Measurements from ENCODE around the gene RPL4. TPM values are rescaled to one million over a fixed set of nuclear protein-coding genes. Genes with fewer than 3 reads are reported as not detected.
A peak's percentile ranks its signal among the peaks of the same experiment; 100 is the strongest.

The RPL4 gene
- total and polyA plus RNA-seq, 9 of the 15 experiments (the other 6 are each of a cell fraction or from before 2014, with no cell fraction given), result 2,055 to 7,760 (median 5,069) TPM

DNA sequence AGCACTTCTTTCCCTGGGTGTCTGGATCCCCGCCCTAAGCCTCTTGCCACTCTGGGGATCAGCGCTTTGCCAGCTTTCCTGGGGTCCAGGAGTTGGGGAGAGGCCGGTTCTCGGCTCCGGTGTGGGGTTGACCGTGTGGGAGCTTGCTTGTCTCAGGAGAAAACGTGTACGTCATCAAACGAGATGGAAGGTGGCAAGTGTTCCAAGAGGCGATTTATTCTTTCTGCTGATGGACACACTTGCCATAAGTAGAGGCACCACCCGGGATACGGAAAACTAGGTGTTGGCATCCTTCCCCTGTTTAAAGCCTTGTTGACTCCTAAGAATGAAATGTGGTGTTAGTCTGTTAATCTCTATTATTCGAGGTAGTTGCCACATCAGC lies 766 bp upstream of the RPL4 start (continued):
- TF ChIP-seq JUN (IDR thresholded peaks at IDR 0.05; ENCODE audit: borderline replicate concordance, low read depth, low read length) (no peak), JUN (CRISPR knock-in tag; IDR thresholded peaks at IDR 0.05; ENCODE audit: borderline replicate concordance) (0 out of 2 replicates have a peak, but pooled peaks have one; percentile 49), ELK3 (CRISPR knock-in tag; IDR thresholded peaks at IDR 0.05) (no peak), SAP30 (IDR thresholded peaks at IDR 0.05; ENCODE audit: borderline replicate concordance, insufficient read depth, low read depth, low read length, poor library complexity, severe bottlenecking) (peak; percentile 43), FOXA3 (CRISPR knock-in tag; conservative IDR thresholded peaks at IDR 0.05 in 1 of 2, IDR thresholded peaks at IDR 0.05 in 1 of 2) (peak in 1 of 2 experiments; percentile 5; a peak in 1 of 4 replicates), SREBF2 (CRISPR knock-in tag; IDR thresholded peaks at IDR 0.05) (0 out of 2 replicates have a peak, but pooled peaks have one; percentile 55), SIN3A (IDR thresholded peaks at IDR 0.05; ENCODE audit: borderline replicate concordance in 2 of 2, control insufficient read depth in 1 of 2, low read depth in 2 of 2, low read length in 2 of 2) (peak; percentile 1 to 25; a peak in 2 of 4 replicates), SUPT5H (IDR thresholded peaks at IDR 0.05) (no peak; the same call in none of the 2 replicates), ZNF165 (CRISPR knock-in tag; IDR thresholded peaks at IDR 0.05; ENCODE audit: borderline replicate concordance) (no peak), ARID4B (CRISPR knock-in tag; IDR thresholded peaks at IDR 0.05) (0 out of 2 replicates have a peak, but pooled peaks have one; percentile 28), TEAD1 (CRISPR knock-in tag; IDR thresholded peaks at IDR 0.05) (peak in 1 of 2 experiments; percentile 67; a peak in 2 of 4 replicates), ZNF57 (CRISPR knock-in tag; IDR thresholded peaks at IDR 0.05) (no peak), ZNF239 (CRISPR knock-in tag; IDR thresholded peaks at IDR 0.05) (no peak), FOXP1 (CRISPR knock-in tag; IDR thresholded peaks at IDR 0.05) (0 out of 2 replicates have a peak, but pooled peaks have one; percentile 31)
- TF ChIP-seq, protein P1, sequence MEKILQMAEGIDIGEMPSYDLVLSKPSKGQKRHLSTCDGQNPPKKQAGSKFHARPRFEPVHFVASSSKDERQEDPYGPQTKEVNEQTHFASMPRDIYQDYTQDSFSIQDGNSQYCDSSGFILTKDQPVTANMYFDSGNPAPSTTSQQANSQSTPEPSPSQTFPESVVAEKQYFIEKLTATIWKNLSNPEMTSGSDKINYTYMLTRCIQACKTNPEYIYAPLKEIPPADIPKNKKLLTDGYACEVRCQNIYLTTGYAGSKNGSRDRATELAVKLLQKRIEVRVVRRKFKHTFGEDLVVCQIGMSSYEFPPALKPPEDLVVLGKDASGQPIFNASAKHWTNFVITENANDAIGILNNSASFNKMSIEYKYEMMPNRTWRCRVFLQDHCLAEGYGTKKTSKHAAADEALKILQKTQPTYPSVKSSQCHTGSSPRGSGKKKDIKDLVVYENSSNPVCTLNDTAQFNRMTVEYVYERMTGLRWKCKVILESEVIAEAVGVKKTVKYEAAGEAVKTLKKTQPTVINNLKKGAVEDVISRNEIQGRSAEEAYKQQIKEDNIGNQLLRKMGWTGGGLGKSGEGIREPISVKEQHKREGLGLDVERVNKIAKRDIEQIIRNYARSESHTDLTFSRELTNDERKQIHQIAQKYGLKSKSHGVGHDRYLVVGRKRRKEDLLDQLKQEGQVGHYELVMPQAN (IDR thresholded peaks at IDR 0.05; ENCODE audit: borderline replicate concordance), result peak; percentile 59; the same call in 1 of the 2 replicates
